ENCODE measurements around the gene LRIT2. TPM values are rescaled to one million over a fixed set of nuclear protein-coding genes. Genes with fewer than 3 reads are reported as not detected.

Gene LRIT2
- total and polyA plus RNA-seq, 2 experiments from 2014 or later, result not detected

- no peak for DNase-seq (ENCODE audit: low spot score)
- H3K27me3 ChIP-seq, result peaks cover 9% of the 10 kb centered on the region
- 79% methylated on average over 5 of the region's 5 CpGs for WGBS (ENCODE audit: low lambda C conversion rate, missing lambda C conversion rate)
- TF ChIP-seq CTCF (IDR thresholded peaks at IDR 0.05; ENCODE audit: poor library complexity) (no peak), EZH2 (IDR thresholded peaks at IDR 0.05; ENCODE audit: borderline replicate concordance) (no peak), EZH2phosphoT487 (IDR thresholded peaks at IDR 0.05; ENCODE audit: low read depth, severe bottlenecking, unreplicated experiment) (no peak)
- no peaks in the 10 kb centered on the region for H3K36me3 ChIP-seq (replicated peaks; ENCODE audit: insufficient read depth, low read depth)
- H3K4me2 ChIP-seq, result no peak overlapping the region
- H4K20me1 ChIP-seq (ENCODE audit: insufficient read depth, poor library complexity, severe bottlenecking), result no peaks in the 10 kb centered on the region
- H3K4me1 ChIP-seq (ENCODE audit: insufficient read depth), result no peaks in the 10 kb centered on the region
- H3K9me3 ChIP-seq (ENCODE audit: low read depth), result no peaks in the 10 kb centered on the region
- H2AFZ ChIP-seq, result no peak overlapping the region
- H3K27ac ChIP-seq, result no peak overlapping the region
- H3K79me2 ChIP-seq, result no peaks in the 10 kb centered on the region
- H3K9me2 ChIP-seq (replicated peaks; ENCODE audit: insufficient read depth), result no peaks in the 10 kb centered on the region
- H3K4me3 ChIP-seq, result no peak overlapping the region
Measured at GRCh38 chr10:84202349-84202748, 23.0 kb downstream of the LRIT2 start.

GRCh38 chr10:84201682-84202081 is 23.7 kb downstream of the LRIT2 start:
- no peak for DNase-seq (ENCODE audit: low spot score)
- Histone ChIP-seq H3K36me3 (replicated peaks; ENCODE audit: insufficient read depth, low read depth) (no peaks in the 10 kb centered on the region), H4K20me1 (ENCODE audit: insufficient read depth, poor library complexity, severe bottlenecking) (no peaks in the 10 kb centered on the region), H3K27me3 (peaks cover 16% of the 10 kb centered on the region), H3K4me1 (ENCODE audit: insufficient read depth) (no peaks in the 10 kb centered on the region), H3K9me2 (replicated peaks; ENCODE audit: insufficient read depth) (no peaks in the 10 kb centered on the region), H3K79me2 (no peaks in the 10 kb centered on the region), H2AFZ (no peak overlapping the region), H3K4me3 (no peak overlapping the region), H3K9me3 (ENCODE audit: low read depth) (no peaks in the 10 kb centered on the region), H3K27ac (no peak overlapping the region), H3K4me2 (no peak overlapping the region)
- WGBS (ENCODE audit: low lambda C conversion rate, missing lambda C conversion rate), result 93% methylated on average over 11 of the region's 11 CpGs
- no peak for TF ChIP-seq CTCF (IDR thresholded peaks at IDR 0.05; ENCODE audit: poor library complexity)
- TF ChIP-seq EZH2 (IDR thresholded peaks at IDR 0.05; ENCODE audit: borderline replicate concordance), result no peak

GRCh38 chr10:84201244-84201606 is 24.1 kb downstream of the LRIT2 start:
- no peak overlapping the region for H3K27ac ChIP-seq
- no peaks in the 10 kb centered on the region for H3K36me3 ChIP-seq (replicated peaks; ENCODE audit: insufficient read depth, low read depth)
- H2AFZ ChIP-seq, result no peak overlapping the region
- peaks cover 20% of the 10 kb centered on the region for H3K27me3 ChIP-seq
- no peak for TF ChIP-seq EZH2phosphoT487 (IDR thresholded peaks at IDR 0.05; ENCODE audit: low read depth, severe bottlenecking, unreplicated experiment)
- TF ChIP-seq EZH2 (IDR thresholded peaks at IDR 0.05; ENCODE audit: borderline replicate concordance), result no peak
- no peak for TF ChIP-seq CTCF (IDR thresholded peaks at IDR 0.05; ENCODE audit: poor library complexity)
- no peak overlapping the region for H3K4me2 ChIP-seq
- no peaks in the 10 kb centered on the region for H3K9me2 ChIP-seq (replicated peaks; ENCODE audit: insufficient read depth)
- no peaks in the 10 kb centered on the region for H4K20me1 ChIP-seq (ENCODE audit: insufficient read depth, poor library complexity, severe bottlenecking)
- H3K4me1 ChIP-seq (ENCODE audit: insufficient read depth), result no peaks in the 10 kb centered on the region
- no peaks in the 10 kb centered on the region for H3K79me2 ChIP-seq
- DNase-seq (ENCODE audit: low spot score), result no peak
- no peak overlapping the region for H3K4me3 ChIP-seq
- H3K9me3 ChIP-seq (ENCODE audit: low read depth), result no peaks in the 10 kb centered on the region
- 66% methylated on average over 6 of the region's 6 CpGs for WGBS (ENCODE audit: low lambda C conversion rate, missing lambda C conversion rate)
